ENCODE measurements around the gene PRG2.

The PRG2 gene, protein sequence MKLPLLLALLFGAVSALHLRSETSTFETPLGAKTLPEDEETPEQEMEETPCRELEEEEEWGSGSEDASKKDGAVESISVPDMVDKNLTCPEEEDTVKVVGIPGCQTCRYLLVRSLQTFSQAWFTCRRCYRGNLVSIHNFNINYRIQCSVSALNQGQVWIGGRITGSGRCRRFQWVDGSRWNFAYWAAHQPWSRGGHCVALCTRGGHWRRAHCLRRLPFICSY

DNA sequence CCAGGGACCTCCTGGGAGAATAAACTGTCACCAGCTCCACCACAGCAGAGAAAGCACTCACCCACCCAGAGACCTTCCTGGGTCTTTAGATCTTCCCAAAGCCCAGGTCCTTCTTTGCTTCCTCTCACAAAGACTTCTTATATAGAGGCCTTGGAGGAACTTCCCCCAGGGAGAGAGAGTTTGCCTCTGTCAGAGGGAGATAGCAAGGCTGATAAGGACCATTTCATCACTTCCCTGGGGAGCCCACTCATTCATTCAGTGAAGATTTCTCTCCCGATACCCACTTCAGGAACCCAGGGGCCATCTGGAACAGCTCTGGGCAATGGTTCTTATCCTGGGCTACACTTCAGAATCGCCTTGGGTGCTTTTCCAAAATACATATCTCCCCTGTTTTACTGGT lies at the start of gene PRG2:
Gene PRG2, minus strand, starts transcription at position 116 of the 400 bp plus-strand sequence. CDS start 706 bp downstream, outside the sequence.
- no peak for DNase-seq (ENCODE audit: low read depth in 2 of 2)

DNA sequence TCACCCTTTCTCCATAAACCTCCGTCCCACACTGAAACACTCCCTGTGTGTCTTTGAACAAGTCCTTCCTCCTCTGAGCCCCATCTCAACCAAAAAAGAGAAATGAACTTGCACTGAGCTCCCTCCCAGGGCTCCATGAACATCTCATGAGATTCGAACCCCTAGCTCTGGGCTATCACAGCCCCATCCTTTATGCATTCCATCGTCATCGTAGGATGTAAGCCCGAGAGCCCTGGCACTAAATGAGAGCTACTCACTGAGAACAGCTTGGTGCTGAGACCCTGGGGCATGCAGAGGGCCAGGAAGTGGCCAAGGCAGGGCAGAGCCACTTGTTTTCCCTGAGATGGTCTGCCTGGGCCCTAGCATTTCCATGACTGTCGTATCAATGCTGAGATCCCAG lies 49.3 kb upstream of the PRG2 start:
- no peak for DNase-seq (ENCODE audit: low read depth in 2 of 2)

DNA sequence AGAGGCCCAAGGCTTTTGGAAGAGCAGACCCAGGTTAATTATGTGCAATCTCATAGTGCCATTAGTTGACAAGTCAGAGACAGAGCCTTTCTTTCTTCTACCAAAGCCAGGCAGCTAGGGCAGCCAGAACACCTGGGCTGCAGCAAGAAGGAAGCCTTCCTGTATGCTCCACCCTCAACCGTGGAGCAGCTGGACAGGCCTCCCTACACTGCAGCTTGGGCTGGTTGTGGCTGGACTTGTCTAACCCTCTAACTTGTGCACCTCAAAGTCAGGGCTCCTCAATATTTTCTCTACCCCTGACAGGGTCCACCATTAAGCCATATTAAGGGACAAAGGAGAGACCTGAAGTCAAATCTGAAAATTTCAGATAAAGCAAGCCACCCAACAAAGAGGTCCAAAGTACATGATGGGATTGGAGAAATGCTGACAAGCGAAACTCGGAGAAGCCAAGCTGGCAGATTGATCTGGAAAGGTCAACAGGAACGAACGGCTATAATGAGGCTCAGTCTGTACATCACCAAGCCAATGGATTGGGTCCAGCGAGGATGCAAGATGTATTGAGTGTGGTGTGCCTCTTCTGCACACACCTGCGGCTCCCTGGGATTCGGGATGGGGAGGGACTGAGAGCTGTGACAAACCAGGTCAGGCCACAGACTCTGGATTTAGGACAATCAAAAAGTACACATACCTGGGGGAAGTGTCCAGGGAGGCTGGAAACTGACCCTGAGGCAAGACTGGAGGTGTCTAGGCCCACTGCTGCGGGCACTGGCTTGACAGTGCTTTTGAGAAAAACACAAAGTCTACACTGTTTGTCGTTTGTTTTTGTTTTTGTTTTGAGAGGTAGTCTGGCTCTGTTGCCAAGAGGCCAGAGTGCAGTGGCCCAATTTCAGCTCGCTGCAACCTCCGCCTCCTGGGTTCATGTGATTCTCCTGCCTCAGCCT lies 48.2 kb upstream of the PRG2 start:
- no peak for DNase-seq (ENCODE audit: low read depth in 2 of 2)

DNA sequence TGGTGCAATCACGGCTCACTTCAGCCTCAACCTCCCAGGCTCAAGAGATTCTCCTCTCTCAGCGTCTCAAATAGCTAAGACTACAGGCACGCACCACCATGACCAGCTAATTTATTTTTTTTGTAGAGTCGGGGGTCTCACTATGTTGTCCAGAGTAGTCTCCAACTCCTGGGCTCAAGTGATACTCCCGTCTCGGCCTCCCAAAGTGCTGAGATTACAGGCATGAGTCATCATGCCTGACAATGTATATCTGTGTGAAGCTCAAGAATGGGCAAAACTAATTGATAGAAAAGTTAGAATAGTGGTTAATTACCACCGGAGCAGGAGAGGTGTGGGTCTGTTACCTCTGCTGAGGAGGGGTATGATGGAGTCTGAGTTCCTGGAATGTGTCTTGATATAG lies 45.6 kb upstream of the PRG2 start:
- DNase-seq (ENCODE audit: low read depth in 2 of 2), result no peak

DNA sequence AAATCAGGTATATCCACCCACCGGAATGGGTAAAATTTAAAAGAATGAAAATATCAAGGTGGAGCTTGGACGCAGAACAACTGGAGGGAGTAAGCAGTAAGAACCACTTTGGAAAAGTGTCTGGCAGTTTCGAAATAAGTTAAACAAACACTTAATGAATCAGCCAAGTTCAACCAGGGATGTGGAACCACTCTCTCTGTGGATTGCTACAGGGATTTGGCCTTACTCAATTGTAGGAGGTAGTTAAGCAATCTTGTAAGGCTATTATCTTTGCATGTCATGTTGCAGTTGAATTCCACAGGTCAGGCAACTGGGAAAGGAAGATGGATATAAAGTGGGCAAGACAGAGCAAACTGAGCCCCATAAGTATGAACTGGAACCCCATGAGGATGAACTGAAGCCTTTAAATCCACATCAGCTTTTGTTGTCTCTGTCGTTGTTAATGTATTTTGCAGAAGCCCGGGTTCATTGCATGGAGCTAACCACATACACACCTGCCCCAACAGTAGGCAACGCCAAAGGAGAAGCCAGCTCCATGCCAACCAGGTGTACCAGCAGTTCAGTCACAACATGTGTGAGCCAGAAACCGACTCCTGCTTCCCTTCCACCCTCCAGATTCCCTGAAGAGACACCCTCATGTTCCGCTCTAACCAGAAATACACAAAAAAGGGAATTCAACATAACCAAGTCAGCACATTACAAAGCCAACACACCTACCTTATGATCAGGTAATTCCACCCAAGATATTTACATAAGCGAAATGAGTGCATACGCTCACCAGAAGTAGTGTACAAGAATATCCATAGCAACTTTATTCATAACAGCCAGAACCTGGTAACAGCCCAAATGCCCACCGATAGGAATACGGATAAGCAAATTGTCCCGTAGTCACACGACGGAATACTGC lies 44.4 kb upstream of the PRG2 start:
- no peak for DNase-seq (ENCODE audit: low read depth in 2 of 2)

DNA sequence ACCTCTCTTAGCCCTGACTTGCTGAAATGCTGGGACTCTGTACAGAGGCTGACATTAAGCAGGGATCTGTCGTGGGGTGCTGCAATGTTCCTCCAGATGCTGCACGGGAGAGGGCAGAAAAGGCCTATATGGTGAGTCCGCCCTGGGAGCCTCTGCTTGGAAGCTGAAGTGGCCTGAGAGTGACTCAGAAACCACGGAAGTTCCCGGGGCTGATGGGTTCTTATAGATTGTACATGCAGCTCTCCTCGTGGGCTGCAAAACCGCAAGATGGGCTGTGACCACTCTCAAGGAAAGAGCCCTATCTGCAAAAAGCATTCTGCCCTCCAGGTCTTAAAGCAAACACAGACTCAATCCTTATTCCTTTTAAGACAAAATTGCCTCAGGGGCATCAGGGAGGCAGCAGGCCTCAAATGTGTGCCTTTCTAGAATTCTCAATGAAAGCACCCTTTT lies 42.3 kb upstream of the PRG2 start:
- no peak for DNase-seq (ENCODE audit: low read depth in 2 of 2)

DNA sequence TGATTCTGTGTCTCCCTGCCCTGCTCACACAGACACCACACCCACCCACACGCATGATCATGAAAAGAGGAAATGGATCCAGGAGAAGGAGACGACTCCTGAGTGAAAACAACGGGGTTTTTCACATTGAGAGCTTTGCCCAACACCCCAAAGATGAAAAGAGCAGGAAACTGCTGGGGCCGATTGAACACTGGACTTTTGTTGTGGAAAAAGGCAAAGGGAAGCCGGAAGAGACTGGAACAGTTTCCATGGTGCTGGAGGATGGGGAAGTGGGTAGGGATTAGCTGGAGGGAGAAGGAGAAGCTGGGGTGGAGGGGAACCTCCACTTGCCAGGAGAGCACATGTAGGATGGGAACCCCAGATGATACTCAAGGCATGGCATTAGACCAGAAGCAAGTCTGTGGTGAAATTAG lies 41.7 kb upstream of the PRG2 start:
- no peak for DNase-seq (ENCODE audit: low read depth in 2 of 2)

DNA sequence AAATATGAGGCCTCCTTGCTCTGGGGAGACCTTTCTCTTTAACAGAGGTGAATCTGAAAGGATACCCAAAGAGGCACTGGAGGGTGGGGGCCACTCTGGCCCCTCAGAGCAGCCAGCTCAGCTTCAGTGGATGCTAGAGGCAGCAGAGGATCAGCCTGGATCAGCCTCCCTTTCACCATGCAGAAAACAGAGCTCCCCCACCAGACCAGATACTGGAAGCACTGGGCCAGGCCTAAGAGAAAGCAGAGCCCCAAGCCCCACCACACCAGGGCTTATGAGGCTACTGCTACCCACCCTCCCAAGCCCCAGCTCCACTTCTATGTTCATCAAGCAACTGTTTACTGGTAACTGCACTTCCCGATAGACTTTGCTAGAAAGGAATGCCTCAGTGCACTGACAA lies 40.5 kb upstream of the PRG2 start:
- no peak for DNase-seq (ENCODE audit: low read depth in 2 of 2)

DNA sequence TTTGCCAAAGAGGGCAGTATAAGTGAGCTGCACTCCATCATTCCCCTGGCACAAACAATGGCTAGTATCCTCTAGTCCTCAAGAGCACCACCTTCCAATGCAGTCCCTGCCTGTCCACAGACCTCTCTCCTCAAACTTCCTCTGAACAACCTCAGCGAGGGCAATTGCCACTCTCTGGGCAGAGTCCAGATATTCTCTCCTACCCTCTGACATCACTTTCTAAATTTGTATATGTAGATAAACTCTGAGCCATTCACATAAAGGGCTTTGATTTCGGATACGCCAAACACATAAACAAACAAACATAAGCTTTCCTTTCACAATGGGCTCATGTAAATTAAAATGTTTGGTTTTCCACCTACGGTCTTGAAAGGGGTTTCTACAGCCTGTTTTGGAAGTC lies 39.5 kb upstream of the PRG2 start:
- no peak for DNase-seq (ENCODE audit: low read depth in 2 of 2)

DNA sequence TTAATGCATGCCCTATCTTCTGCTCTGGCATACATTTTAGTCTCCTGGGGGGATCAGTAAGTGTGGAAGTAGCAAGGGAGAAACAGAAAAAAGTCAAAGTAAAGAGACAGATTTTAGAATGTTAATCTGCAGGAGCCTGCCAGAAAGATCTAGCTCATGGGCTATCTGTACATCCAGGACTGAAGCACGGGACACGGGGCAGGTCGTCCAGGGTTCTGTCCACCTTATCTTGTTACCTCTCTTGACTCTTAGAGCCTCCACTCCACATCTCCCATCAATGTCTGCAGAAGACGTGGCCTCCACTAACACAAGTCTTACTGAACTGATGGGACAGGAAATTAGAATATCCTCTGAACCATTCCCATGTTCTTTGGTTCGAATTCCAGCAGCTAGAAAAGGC lies 38.2 kb upstream of the PRG2 start:
- DNase-seq (ENCODE audit: low read depth in 2 of 2), result no peak

DNA sequence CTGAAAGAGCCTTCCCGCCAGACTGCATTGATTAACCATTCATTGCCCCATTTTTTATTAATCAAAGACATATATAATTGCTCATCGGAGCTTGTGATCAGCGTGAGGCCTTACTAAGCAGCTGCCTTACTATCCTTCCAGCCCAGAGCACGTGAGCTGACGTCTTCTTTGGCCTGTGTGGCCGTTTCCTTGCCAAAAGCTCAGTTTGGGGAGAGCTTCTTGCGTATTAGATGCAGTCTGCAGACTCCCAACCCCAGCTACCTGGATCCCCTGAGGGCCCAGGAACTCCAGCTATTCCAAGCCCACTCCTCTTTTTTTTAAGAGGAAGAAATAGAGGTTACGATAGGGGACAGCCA lies 37.3 kb upstream of the PRG2 start:
- no peak for DNase-seq (ENCODE audit: low read depth in 2 of 2)

DNA sequence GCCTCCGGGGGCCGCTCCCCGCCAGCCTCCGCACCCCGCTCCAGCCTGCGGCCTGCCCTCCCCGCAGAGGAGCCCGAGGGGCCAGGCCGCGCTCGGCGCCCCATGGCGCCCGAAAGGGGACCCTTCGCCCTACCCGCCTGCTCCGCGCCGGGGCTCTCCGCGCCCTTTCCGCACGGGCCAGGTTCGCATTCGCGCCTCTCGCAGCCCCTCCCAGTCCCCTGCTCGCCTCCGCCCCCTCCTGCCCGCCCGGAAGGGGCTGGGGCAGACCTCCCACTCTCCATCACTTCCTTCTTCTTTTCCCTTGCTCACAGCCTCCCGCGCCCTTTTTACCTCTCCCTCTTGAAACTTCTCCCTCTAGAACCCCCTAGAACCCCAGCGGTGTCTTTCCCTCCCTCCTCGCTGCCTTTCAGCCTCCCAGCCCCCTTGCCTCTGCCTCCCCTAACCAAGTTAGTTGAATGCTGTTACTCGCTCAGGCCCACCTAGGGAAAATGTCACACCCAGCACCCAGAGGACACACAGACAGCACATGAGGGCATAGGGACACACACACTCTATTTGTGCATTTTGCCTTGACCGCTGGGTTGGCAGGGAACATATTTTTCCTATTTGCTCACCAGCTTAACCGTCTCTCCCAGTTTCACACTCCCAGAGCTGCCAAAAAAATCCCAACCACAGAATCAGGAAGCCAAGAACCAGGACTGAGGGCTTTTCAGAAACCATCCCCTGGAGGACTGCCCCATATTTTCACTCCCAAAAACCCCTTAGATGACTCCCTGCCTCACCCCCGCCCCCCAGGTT lies 36.7 kb upstream of the PRG2 start, which contains the start of gene SLC43A3:
Gene SLC43A3, minus strand, starts transcription at position 193 of the 798 bp plus-strand sequence. CDS start 949 bp downstream, outside the sequence.
- DNase-seq (ENCODE audit: low read depth in 2 of 2), result peak; percentile 67 to 78

DNA sequence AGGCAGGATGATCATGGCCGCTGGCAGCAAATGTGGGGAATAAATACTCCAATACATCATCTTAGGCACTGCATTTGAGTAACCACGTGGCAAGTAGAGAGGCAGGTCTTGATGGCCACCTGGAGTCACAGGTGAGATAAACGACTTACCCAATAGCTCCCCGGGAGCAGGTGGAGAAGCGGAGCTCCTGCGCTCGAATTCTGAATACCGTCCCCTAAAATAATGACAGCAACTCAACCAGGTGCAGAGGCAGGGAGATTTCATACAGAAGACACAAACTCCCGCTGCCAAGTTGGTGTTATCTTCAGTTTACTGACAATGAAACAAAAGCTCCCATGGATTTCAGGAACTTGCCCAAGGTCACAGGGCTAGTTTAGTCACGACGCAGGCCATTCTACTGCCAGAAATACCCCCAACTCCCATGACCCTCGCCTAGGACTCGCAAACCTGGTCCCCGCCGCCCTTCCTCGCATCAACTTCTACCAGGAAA lies 36.0 kb upstream of the PRG2 start:
- DNase-seq (ENCODE audit: low read depth in 2 of 2), result no peak

DNA sequence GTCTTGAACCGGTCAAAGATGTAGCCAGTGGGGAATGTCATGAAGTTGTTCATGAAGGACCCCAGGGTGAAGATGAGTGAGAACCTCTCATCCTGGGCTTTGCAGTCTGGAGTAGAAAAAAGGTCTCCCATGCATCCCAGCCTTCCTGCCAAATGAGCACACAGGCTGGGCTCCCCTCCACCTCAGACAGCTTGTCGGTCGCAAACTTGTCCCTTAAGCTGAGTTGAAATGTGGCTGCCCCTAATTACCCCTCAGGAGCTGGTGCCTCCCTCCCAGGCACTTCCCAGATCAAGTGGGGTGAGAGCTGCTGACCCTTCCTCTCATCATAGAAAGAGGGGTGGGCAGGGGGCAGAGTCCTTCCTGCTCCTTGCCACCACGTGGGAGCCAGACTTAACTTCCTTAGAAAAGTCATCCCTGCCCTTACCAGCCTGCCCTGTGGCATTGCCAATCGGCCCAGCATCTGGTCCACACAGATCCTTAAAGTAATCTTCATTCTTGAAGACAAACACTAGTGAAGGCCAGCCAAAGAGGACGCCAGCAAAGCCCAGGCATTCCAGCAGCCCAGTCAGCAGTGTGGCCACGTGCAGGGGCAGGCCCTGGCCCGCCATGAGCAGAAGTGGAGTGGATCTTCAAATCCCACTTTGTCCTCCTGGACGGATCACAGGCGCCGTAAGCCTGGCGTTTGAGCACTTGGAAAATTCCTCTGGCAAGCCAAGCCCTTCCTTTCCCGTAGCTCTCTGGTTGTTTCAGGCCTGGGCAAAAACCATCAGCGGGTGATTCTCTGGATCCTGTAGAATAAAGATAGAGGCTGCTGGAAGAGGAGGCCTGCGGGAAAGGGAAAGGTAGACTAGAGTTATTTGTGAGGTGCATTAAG lies 35.4 kb upstream of the PRG2 start:
- no peak for DNase-seq (ENCODE audit: low read depth in 2 of 2)

DNA sequence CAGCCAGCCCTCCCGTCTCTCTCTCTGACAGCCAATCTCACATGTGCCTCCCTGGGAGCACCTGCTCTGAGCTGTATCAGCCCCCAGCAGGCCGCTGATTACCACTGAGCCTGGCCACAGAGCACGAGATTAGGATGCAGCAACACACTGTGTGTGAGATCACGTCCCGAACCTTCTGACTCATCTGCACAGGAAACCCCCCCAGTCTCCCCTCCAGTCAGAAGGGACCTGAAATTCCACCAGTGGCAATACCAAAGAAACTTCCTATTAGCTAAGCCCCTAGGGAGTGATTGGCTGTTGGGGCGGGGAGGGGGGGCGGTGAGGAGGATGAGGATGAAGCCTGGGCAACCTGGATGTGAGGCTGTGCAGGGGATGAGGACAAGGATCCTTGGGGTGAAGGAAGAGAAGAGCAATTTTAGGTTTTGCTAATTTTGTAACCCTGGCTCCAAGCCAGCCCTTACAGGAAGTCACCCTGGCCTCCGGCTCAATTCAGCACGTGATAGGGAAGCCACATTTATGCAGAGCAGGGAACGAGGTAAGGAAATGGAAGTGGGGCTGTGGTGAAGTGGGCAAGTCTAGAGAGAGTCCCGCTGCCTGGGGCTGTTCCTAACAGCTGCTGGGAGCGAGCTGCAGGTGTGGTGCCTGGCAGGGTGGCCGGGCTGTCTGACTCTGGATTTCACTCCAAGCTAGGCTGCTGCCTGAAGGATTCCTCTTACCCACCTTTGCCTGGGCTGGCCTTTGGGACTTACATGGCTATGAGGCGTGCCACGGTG lies 34.5 kb upstream of the PRG2 start:
- DNase-seq (ENCODE audit: low read depth in 2 of 2), result peak; percentile 86 to 89

DNA sequence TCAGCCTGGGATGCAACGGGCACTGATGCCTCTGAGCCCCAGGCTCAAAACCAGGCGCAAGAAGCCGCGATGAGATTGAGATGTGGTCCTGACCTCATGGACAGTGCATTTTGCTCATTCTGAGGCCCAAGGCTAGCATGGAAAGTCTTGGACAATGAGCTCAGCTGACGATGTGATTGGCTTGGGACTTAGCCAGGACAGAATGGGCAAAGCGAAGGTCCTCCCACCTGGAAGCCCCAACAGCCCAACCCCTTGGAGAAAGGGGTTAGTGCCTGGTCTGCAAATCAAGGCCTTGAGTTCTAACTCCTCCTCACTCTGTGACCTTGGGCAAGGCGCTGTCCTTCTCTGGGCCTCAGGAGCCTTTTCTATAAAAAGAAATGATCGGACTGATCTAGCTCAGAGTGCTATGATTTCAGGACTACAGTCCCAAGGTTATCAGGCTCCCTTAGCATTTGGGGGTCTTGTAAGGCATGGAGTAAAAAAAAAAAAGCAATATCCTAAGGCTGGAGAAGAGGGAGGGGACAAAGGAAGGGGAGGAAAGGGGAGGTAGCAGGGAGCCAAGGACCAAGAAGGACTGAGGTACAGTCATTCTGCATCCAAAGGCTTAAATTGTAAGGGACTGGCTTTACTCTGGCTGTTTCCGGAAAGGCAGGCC lies 33.8 kb upstream of the PRG2 start:
- no peak for DNase-seq (ENCODE audit: low read depth in 2 of 2)

DNA sequence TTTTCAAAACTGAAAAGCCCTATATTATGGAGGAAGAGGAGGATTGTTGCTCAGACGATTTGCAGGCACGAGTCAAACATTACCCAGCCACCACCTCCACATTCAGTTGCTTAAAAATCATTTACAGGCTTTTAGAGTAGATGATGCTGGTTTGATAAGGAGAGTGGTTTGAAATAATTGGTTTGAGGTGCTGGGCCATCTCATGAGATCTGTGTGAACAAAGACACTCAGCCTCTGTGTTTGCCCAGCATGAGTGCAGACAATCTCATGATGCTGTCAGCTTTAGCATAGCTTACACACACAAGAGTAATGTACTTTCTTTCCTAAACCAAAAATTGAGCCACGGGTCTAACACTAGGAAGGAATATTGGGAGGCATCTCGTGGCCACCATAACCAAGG lies 32.2 kb upstream of the PRG2 start:
- no peak for DNase-seq (ENCODE audit: low read depth in 2 of 2)

DNA sequence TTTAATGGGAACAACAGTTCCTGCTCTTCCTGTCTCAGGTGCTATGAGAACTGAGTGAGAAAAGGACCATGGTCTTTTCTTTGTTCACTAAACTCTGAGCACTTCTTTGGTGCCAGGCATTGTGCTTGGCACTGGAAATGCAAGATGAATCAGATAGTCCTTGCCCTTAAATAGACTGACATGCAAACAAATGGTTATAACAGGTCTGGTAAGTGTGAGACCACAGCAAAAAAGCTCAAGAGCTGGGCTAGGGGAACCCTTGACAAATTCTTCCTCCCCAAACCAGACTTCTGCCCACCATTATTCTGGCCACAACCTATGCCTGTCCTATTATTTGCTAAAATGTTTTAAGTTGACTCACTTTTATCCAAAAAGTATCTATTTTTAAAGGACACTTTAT lies 31.4 kb upstream of the PRG2 start:
- no peak for DNase-seq (ENCODE audit: low read depth in 2 of 2)

DNA sequence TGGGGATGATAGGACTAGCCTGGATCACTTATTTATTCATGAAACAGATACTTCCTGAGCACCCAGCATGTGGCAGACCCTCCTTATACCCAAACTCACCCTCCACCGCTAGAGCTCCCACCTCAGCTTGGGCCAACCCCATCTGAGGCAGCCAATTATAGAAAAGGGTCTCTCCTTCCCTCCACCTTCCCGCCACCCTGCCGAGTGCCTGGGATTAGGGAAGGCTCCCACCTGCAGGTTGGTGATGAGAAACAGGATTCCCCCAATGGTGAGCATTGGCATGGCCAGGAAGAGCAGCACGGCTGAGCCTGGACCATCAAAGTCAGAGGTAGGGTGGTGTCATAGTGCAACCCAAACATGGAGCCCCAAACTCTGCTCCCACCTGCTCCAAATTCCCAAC lies 30.6 kb upstream of the PRG2 start:
- DNase-seq (ENCODE audit: low read depth in 2 of 2), result no peak

Data from stimulated activated CD4-positive, alpha-beta T cell treated with anti-CD3 and anti-CD28 coated beads, Interleukin-15, amount 100 ng/mL, for 48 hours (primary cell).